ENCODE results near the gene HOXA6. TPM values are rescaled to one million over a fixed set of nuclear protein-coding genes. Genes with fewer than 3 reads are reported as not detected.

Gene HOXA6
- polyA plus RNA-seq, 1 experiment: 0.77 TPM

DNA sequence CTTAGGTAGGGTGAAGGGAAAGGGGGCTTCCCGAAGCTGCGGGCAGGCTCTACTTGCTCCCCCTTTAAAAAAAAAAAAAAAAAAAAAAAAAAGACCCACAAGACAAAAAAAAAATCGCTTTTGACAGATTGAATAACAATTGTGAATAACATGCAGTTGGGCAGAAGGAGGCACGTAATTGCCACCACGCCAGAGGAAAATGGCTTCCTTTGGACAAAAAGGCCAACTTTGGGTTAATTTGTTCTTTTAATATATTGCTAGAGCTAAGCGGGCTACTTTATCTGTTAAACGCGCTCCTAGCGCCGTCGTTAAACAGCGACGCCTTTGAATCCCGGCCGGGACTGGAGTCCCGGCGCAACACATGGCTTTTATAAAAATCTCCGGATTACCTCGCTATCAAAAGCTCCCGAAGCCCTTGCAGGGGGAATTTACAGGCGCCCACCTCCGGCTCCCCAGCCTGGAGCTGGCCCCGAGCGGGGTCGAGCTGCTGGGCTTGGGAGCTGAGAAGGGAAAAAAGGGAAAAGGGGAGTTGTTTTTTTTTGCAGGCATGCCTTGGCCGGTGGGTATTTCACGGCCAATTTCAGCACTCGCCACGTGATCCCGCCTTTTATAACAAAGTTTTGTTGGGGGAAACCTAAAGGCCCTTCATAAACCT lies 36.2 kb upstream of the HOXA6 start:
- Histone ChIP-seq H3K27me3 (ENCODE audit: control insufficient read depth, insufficient read depth, low read length) (no peaks in the 10 kb centered on the region), H3K4me3 (ENCODE audit: low read depth, low read length) (peak overlapping the region; percentile 88), H3K36me3 (ENCODE audit: control insufficient read depth, insufficient read depth, low read length) (peaks cover 6% of the 10 kb centered on the region)
- TF ChIP-seq, protein P1, sequence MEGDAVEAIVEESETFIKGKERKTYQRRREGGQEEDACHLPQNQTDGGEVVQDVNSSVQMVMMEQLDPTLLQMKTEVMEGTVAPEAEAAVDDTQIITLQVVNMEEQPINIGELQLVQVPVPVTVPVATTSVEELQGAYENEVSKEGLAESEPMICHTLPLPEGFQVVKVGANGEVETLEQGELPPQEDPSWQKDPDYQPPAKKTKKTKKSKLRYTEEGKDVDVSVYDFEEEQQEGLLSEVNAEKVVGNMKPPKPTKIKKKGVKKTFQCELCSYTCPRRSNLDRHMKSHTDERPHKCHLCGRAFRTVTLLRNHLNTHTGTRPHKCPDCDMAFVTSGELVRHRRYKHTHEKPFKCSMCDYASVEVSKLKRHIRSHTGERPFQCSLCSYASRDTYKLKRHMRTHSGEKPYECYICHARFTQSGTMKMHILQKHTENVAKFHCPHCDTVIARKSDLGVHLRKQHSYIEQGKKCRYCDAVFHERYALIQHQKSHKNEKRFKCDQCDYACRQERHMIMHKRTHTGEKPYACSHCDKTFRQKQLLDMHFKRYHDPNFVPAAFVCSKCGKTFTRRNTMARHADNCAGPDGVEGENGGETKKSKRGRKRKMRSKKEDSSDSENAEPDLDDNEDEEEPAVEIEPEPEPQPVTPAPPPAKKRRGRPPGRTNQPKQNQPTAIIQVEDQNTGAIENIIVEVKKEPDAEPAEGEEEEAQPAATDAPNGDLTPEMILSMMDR (IDR thresholded peaks at IDR 0.05; ENCODE audit: insufficient read depth, low read depth, low read length): no peak
- POLR2A ChIA-PET: interaction anchor here (0.6 kb wide), 1 partner anchor 8 kb away, joined by 7 read pairs; no protein-coding TSS in a partner anchor
- no peak for DNase-seq (ENCODE audit: low read depth)
- CTCF ChIA-PET: interaction anchor here (0.6 to 12.5 kb wide), 7 partner anchors 9 to 69 kb away, joined by 3 to 187 read pairs (median 6); partner anchors contain the start of genes HOXA10 and HOXA9

DNA sequence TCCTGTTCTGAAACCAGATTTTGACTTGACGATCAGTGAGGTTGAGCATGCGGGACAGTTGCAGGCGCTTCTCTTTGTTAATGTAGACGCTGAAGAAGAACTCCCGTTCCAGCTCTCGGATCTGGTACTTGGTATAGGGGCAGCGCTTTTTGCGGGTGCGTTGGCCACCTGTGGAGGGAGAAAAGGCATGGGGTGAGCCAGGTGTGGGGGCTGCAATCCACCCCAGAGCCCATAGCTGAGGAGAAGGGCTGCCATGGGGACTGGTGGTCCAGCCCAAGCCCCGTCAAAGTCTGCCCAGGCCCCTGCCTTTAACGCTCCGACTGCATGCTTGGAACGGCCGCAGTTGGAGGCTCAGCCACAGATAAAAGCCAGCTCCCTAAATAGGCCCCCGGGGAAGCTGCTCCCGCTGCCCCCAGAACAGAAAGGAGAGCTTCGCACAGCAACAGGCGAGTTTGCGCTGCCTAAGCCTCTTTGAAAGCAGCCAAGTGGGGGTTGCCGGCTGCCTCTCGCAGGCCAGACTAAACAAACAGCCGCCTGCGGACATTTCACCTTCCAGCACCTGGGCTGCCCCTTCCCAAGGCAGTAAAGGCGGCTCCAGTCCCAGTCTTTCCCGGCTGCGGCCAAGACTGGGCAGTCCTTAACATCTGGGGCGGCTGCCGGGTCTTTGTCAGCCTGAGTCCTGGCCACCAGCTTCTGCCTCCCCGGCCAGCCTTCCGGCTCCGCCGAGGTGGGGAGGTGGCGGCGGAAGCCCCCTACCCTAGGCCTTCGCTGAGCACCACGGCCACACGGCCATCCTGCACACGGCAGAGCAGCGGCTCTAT lies 35.5 kb upstream of the HOXA6 start:
- Histone ChIP-seq H3K27me3 (ENCODE audit: control insufficient read depth, insufficient read depth, low read length) (no peaks in the 10 kb centered on the region), H3K36me3 (ENCODE audit: control insufficient read depth, insufficient read depth, low read length) (peaks cover 6% of the 10 kb centered on the region), H3K4me3 (ENCODE audit: low read depth, low read length) (peak overlapping the region; percentile 88)
- ChIA-PET CTCF (interaction anchor here (0.7 to 12.5 kb wide), 6 partner anchors 10 to 39 kb away, joined by 3 to 187 read pairs (median 6); partner anchors contain the start of genes HOXA10, HOXA13 and HOXA9), POLR2A (no interaction called here)
- TF ChIP-seq, protein P1 (IDR thresholded peaks at IDR 0.05; ENCODE audit: insufficient read depth, low read depth, low read length): no peak; the same call in 1 of the 2 replicates
- no peak for DNase-seq (ENCODE audit: low read depth)

DNA sequence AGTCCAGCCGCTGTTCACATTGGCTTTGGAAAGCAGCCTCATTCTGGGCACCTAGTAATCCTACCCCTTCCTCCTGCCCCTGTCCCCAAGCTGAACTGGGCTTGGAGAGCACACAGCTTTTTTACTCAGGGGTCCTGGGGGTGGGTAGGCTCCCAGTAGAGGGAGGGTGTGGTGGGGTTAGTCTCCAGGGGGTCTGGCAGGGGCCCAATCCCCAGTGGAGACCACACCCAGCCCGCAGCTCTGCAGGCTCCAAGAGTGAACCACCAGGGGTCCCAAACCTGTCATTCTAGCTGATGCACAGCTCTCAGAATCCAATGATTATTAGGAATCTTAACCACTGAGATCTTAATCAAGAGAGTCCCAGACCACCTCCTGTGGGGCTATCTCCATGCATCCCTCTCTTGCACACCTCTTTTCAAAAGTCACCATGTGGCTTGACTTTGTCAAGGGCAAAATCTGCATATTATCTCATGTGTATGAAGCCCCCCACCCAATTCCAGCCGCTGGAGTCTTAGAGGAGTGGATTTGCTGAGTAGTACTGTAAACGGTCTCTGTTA lies 34.8 kb upstream of the HOXA6 start:
- DNase-seq (ENCODE audit: low read depth): no peak
- Histone ChIP-seq H3K4me3 (ENCODE audit: low read depth, low read length) (peak overlapping the region; percentile 88), H3K27me3 (ENCODE audit: control insufficient read depth, insufficient read depth, low read length) (no peaks in the 10 kb centered on the region), H3K36me3 (ENCODE audit: control insufficient read depth, insufficient read depth, low read length) (peaks cover 6% of the 10 kb centered on the region)
- POLR2A ChIA-PET: no interaction called here
- TF ChIP-seq, protein P1 (IDR thresholded peaks at IDR 0.05; ENCODE audit: insufficient read depth, low read depth, low read length): peak; percentile 12; the same call in 1 of the 2 replicates
- CTCF ChIA-PET: interaction anchor here (1.3 to 12.5 kb wide), 4 partner anchors 9 to 18 kb away, joined by 3 to 187 read pairs (median 12); partner anchors contain the start of genes HOXA10, HOXA13 and HOXA9

DNA sequence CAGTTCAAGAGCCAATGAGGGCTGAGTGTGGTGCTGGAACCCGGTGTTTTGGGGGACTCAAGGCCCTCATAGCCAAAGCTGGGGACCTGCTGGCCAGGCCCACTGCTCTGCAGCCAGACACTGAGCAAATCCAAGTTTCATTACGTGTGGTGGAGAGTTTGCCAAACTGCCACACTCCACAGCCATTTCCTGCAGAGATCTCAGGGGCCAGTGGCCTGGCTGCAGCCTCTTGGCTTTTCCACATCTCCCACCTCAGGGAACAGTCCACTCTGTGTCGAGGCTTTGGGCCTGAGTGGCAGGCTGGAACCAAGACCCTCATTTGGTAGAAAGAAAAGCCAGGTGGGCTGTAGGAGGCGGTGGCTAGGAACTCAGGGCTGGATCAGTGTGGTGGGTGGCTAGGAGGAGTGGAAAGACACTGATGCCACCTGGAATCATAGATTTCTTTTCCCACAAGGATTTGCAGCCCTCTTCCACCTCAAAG lies 34.3 kb upstream of the HOXA6 start:
- TF ChIP-seq, protein P1 (IDR thresholded peaks at IDR 0.05; ENCODE audit: insufficient read depth, low read depth, low read length): no peak
- H3K36me3 ChIP-seq (ENCODE audit: control insufficient read depth, insufficient read depth, low read length): peaks cover 8% of the 10 kb centered on the region
- H3K27me3 ChIP-seq (ENCODE audit: control insufficient read depth, insufficient read depth, low read length): no peaks in the 10 kb centered on the region
- ChIA-PET CTCF (interaction anchor here (1.3 to 12.5 kb wide), 3 partner anchors 9 to 18 kb away, joined by 3 to 187 read pairs (median 10); partner anchors contain the start of genes HOXA10, HOXA13 and HOXA9), POLR2A (interaction anchor here (0.5 kb wide), 1 partner anchor 896 kb away, joined by 6 read pairs; no protein-coding TSS in a partner anchor)
- peak overlapping the region; percentile 88 for H3K4me3 ChIP-seq (ENCODE audit: low read depth, low read length)
- no peak for DNase-seq (ENCODE audit: low read depth)

All from BJ (cell line).